Measurements from ENCODE around the gene CFDP1.

DNA sequence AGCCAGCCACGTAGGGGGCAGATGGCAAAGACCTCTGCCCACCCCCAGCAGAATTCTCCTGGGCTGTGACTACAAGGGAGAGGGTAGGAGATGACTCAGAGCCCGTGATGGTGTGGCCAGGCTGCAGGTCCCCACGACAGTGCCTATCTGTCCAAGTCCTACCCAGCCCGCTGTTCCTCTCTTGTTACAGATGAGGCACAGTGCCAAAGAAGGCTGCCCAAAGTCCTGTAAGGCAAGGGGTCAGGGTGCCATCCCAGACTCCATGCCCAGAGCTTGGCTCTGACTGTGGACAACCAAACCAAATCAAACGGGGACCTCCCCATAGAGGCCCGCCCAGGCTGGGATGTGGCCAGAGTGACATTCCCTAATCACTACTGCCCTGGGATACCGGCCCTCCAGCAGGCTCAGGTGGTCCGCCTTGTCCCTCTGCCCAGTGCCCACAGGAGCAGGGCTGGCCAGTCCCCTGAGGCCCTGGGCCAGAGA, 169.3 kb downstream of the CFDP1 start:
- TF ChIP-seq, protein P1, sequence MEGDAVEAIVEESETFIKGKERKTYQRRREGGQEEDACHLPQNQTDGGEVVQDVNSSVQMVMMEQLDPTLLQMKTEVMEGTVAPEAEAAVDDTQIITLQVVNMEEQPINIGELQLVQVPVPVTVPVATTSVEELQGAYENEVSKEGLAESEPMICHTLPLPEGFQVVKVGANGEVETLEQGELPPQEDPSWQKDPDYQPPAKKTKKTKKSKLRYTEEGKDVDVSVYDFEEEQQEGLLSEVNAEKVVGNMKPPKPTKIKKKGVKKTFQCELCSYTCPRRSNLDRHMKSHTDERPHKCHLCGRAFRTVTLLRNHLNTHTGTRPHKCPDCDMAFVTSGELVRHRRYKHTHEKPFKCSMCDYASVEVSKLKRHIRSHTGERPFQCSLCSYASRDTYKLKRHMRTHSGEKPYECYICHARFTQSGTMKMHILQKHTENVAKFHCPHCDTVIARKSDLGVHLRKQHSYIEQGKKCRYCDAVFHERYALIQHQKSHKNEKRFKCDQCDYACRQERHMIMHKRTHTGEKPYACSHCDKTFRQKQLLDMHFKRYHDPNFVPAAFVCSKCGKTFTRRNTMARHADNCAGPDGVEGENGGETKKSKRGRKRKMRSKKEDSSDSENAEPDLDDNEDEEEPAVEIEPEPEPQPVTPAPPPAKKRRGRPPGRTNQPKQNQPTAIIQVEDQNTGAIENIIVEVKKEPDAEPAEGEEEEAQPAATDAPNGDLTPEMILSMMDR (conservative IDR thresholded peaks at IDR 0.05 in 1 of 2, IDR thresholded peaks at IDR 0.05 in 1 of 2; ENCODE audit: extremely low read depth in 1 of 2, insufficient read depth in 1 of 2, low read depth in 1 of 2, low read length in 2 of 2) = no peak
- TF ChIP-seq EZH2 (IDR thresholded peaks at IDR 0.05; ENCODE audit: borderline replicate concordance, low read length) = no peak

Measured in mammary epithelial cell (primary cell).